ENCODE measurements around the gene DNAJC30.
A peak's percentile ranks its signal among the peaks of the same experiment; 100 is the strongest.
"Not testable (repeated sequence)": the region's sequence is repeated elsewhere in the genome, so short reads cannot be mapped to it uniquely, and the experiment has no call there.

The DNAJC30 gene

GRCh38 chr7:73678862-73679261, 4.4 kb downstream of the DNAJC30 start:
- H3K4me1 Mint-ChIP-seq (ENCODE audit: low read depth): peaks cover 38% of the 10 kb centered on the region
- H3K4me3 Mint-ChIP-seq: no peak overlapping the region
- H3K9me3 Mint-ChIP-seq: no peaks in the 10 kb centered on the region
- no peak overlapping the region for H3K27ac Mint-ChIP-seq
- H3K36me3 Mint-ChIP-seq (ENCODE audit: low read depth): peaks cover 20% of the 10 kb centered on the region
- H3K27me3 Mint-ChIP-seq: no peaks in the 10 kb centered on the region

DNA sequence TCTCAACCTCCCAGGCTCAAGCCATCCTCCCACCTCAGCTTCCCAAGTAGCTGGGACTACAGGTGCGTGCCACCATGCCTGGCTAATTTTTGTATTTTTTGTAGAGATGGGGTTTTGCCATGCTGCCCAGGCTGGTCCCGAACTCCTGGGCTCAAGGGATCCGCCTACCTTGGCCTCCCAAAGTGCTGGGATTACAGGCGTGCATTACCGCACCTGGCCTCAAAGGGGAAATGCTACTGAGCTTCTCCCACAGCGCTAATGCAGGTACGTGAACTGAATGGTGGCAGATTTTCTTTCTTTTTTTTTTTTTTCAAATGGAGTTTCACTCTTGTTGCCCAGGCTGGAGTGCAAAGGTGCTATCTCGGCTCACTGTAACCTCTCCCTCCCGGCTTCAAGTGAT, 7.2 kb downstream of the DNAJC30 start:
- Mint-ChIP-seq H3K4me1 (ENCODE audit: low read depth) (peaks cover 21% of the 10 kb centered on the region), H3K36me3 (ENCODE audit: low read depth) (peaks cover 18% of the 10 kb centered on the region)
- not testable (repeated sequence) for H3K9me3 Mint-ChIP-seq, H3K27me3 Mint-ChIP-seq, H3K4me3 Mint-ChIP-seq, H3K27ac Mint-ChIP-seq

DNA sequence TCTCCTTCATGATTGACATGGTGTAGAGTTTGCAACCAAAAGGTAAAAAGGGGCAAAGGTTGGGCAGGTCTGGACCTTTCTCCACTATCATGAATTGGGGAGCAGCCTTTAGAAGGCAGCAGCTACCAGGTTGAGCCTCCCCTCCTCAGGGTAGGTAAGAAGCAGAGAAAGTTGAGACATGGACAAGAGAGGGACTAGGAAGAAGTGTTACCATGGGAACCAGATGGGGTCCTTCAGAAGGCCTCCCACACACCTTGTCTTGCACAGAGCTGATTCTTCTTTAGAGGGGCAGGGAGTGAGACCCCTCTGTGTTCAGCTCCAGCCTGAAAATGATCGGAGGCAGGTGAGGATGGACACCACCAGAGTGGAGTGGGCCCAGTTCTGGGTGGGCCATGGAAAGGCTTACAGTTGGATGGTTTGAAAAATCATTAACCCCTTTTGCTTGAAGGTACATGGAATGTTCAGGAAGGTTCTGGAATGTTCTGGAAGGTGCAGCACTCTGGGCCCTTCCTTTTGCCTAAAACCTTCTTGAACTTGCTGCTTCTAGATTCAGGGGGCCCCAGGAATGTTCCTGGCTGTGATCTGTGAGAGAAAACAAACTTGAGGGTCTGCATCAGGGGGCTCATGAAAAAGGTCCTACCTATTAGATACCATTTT, 8.7 kb downstream of the DNAJC30 start:
- H3K9me3 Mint-ChIP-seq: no peaks in the 10 kb centered on the region
- peaks cover 7% of the 10 kb centered on the region for H3K4me1 Mint-ChIP-seq (ENCODE audit: low read depth)
- no peak overlapping the region for H3K27ac Mint-ChIP-seq
- peaks cover 16% of the 10 kb centered on the region for H3K36me3 Mint-ChIP-seq (ENCODE audit: low read depth)
- no peak overlapping the region for H3K4me3 Mint-ChIP-seq
- no peaks in the 10 kb centered on the region for H3K27me3 Mint-ChIP-seq

- Mint-ChIP-seq H3K27ac (no peak overlapping the region), H3K4me1 (ENCODE audit: low read depth) (peaks cover 4% of the 10 kb centered on the region), H3K9me3 (no peaks in the 10 kb centered on the region), H3K4me3 (no peak overlapping the region), H3K36me3 (ENCODE audit: low read depth) (no peaks in the 10 kb centered on the region), H3K27me3 (peaks cover 6% of the 10 kb centered on the region)
These were observed 11.3 kb downstream of the DNAJC30 start for GRCh38 chr7:73671857-73672445.

DNA sequence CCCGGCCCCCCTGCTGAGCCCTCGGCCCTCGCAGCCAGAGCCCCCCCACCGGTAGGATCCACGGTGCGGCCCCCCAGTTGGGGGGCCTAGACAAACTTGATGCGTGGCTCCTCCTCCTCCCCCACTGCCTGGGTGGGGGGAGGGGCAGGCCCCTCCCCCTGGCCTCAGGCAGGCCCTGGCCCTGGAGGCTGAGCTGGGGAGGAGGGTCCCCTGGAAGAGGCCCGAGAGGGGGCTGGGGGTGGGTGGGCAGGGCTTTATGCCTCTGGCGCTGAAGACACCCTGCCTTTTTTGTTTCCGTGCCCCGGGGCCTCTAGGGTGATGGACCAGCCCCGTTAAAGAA, 12.0 kb downstream of the DNAJC30 start:
- H3K36me3 Mint-ChIP-seq (ENCODE audit: low read depth): no peaks in the 10 kb centered on the region
- H3K4me1 Mint-ChIP-seq (ENCODE audit: low read depth): peaks cover 4% of the 10 kb centered on the region
- H3K4me3 Mint-ChIP-seq: no peak overlapping the region
- H3K9me3 Mint-ChIP-seq: no peaks in the 10 kb centered on the region
- no peak overlapping the region for H3K27ac Mint-ChIP-seq
- peaks cover 9% of the 10 kb centered on the region for H3K27me3 Mint-ChIP-seq

DNA sequence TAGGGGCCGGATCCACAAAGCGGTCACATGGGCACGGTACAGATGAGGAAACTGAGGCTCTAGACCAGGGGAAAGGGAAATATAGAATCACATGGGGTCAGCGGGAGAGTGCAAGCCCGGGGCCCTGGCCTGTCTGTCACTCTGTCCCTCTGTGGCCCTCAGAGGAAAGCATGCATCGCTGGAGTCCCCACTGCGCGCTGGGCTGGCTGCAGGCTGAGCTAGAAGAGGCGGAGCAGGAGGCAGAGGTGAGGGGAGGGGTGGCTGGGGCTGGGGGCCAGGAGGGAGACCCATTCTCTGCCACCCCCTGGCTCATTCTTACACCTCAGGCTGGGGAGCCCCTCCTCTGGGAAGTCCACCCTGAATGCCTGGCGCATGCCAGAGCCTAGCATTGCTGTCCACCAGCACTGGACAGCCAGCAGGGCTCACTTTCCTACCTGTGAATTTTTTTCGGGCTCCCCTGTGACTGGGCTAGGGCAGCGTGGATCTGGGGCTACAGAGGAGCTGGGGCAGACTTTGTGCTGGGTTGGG, 13.3 kb downstream of the DNAJC30 start:
- Mint-ChIP-seq H3K4me1 (ENCODE audit: low read depth) (peaks cover 10% of the 10 kb centered on the region), H3K27ac (no peak overlapping the region), H3K4me3 (no peak overlapping the region)

GRCh38 chr7:73669288-73669701, 14.0 kb downstream of the DNAJC30 start:
- Mint-ChIP-seq H3K4me1 (ENCODE audit: low read depth) (peaks cover 10% of the 10 kb centered on the region), H3K4me3 (no peak overlapping the region), H3K36me3 (ENCODE audit: low read depth) (no peaks in the 10 kb centered on the region), H3K9me3 (no peaks in the 10 kb centered on the region), H3K27ac (no peak overlapping the region), H3K27me3 (peaks cover 24% of the 10 kb centered on the region)

More for the DNA sequence above, 13.3 kb downstream of the DNAJC30 start:
- no peaks in the 10 kb centered on the region for H3K9me3 Mint-ChIP-seq
- H3K27me3 Mint-ChIP-seq: peaks cover 20% of the 10 kb centered on the region
- no peaks in the 10 kb centered on the region for H3K36me3 Mint-ChIP-seq (ENCODE audit: low read depth)

DNA sequence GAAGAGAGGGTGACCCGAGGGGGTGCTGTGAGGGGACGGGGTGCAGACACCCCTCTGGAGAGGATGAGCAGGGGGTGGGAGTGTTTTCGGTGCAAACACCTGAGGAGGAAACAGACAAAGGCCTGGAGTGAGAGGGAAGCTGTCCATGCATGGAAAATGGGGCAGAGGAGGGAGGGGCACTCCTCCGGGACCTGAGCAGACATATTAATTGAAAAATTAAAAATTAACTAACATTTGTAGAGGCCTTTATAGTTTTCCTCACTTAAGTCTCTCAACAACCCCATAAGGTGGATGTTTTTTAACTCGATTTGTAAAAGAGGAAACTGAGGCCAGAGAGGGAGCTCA, 14.4 kb downstream of the DNAJC30 start:
- Mint-ChIP-seq H3K4me1 (ENCODE audit: low read depth) (peaks cover 10% of the 10 kb centered on the region), H3K27ac (no peak overlapping the region), H3K9me3 (no peaks in the 10 kb centered on the region), H3K27me3 (peaks cover 28% of the 10 kb centered on the region), H3K4me3 (peak overlapping the region; percentile 51), H3K36me3 (ENCODE audit: low read depth) (no peaks in the 10 kb centered on the region)

DNA sequence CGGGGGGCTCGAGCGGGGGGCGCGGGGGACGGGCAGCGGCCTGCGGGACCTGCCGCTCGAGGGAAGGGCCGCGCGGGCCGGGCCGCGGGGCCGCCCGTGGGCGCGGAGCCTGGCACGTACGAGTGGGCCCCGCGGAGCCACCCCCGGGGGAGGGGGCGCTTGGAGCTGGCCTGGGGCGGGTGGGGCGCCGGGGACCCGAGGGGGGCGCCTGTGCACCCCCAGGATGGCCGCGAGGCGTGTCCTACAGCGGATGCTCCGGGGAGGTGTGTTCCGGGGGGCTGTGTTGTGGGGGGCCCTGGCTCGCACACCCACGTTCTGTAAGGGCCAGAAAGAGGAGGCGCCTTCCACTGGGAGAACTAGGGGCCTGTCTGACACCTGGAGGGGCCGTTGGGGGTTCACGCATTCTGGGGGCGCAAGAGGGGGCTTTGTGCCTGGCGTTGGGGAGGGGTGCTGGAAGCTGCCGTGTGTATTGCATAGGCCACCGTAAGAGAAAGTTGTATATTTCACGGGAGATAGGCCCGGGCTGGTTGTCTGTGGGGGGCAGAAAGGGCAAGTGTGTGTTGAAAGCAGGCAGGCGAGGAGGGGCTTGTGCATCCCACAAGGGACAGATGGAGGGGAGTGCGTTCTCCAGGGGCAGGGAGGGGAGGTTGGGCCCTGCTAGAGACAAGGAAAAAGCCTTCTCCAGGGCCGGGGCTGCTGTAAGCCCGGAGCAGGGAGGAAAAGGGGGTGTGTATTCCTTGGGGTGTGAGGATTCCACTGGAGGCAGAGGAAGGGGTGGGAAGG, 15.0 kb downstream of the DNAJC30 start:
- Mint-ChIP-seq H3K4me1 (ENCODE audit: low read depth) (peaks cover 10% of the 10 kb centered on the region), H3K27ac (no peak overlapping the region)

DNA sequence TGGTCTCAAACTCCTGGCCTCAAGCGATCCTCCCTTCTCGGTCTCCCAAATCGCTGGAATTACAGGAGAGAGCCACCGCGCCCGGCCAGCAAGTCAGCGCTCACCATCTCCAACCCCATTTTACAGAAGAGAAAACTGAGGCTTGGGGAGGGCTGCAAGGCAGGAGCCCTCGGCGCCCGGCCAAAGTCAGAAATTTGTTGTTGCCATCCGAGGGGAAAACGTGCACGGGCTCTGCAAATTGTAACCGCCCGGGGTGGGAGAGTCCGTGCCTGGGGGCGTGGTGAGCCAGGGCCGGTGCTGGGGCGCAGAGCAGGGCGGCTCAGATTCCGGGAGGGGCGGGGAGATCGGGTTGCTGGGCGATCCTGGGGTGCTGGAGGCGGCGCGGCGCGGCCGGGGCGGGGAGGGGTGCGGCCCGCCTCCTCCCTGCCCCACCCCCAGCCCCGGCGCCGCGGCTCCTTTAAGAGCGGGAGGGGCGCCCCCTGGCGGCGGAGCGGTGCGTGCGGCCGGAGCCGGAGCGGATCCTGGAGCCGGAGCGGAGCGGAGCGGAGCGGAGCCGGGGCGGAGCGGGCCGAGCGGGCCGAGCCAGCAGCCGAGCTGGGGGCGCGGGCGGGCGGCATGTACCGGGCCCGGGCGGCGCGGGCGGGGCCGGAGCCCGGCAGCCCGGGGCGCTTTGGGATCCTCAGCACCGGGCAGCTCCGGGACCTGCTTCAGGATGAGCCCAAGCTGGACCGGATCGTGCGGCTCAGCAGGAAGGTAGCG, 15.7 kb downstream of the DNAJC30 start, which contains the start of gene VPS37D:
Gene VPS37D (plus strand): TSS at position 488 of the 759 bp plus-strand sequence. CDS start 128 bp downstream, at position 616.
- Mint-ChIP-seq H3K36me3 (ENCODE audit: low read depth) (no peaks in the 10 kb centered on the region), H3K27me3 (peaks cover 38% of the 10 kb centered on the region), H3K9me3 (no peaks in the 10 kb centered on the region), H3K4me3 (peak within 1 kb of the TSS; percentile 60), H3K4me1 (ENCODE audit: low read depth) (peaks cover 10% of the 10 kb centered on the region), H3K27ac (no peak within 1 kb of the TSS)

More for the DNA sequence above, 15.0 kb downstream of the DNAJC30 start:
- Mint-ChIP-seq H3K9me3 (no peaks in the 10 kb centered on the region), H3K4me3 (peak overlapping the region; percentile 51), H3K27me3 (peaks cover 31% of the 10 kb centered on the region), H3K36me3 (ENCODE audit: low read depth) (no peaks in the 10 kb centered on the region)

DNA sequence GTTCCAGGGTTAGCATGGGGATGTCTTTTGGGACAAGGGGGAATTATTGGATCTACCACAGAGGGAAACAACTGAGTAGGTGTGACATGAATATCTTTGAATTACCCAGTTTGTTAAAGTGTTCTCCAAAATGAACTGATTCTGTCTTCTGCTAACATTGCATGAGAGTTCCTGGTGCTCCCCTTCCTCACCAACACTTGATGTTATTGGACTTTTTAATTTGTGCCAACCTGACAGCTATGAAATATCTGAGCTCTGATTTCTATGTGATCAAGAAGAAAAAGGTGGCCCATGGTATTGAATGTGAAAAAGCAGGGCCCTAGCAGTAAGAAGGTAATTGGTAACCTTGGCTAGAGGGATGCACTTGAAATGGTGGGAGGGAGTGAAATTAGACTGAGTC, 20.2 kb downstream of the DNAJC30 start:
- peaks cover 5% of the 10 kb centered on the region for H3K4me1 Mint-ChIP-seq (ENCODE audit: low read depth)
- H3K4me3 Mint-ChIP-seq: no peak overlapping the region
- H3K9me3 Mint-ChIP-seq: no peaks in the 10 kb centered on the region
- peaks cover 36% of the 10 kb centered on the region for H3K27me3 Mint-ChIP-seq
- no peak overlapping the region for H3K27ac Mint-ChIP-seq
- no peaks in the 10 kb centered on the region for H3K36me3 Mint-ChIP-seq (ENCODE audit: low read depth)

- H3K4me3 Mint-ChIP-seq; H3K36me3 Mint-ChIP-seq (ENCODE audit: low read depth); H3K4me1 Mint-ChIP-seq (ENCODE audit: low read depth); H3K27ac Mint-ChIP-seq; H3K9me3 Mint-ChIP-seq: not testable (repeated sequence)
- H3K27me3 Mint-ChIP-seq: peaks cover 28% of the 10 kb centered on the region
These were observed 22.7 kb downstream of the DNAJC30 start for GRCh38 chr7:73660594-73660993.

GRCh38 chr7:73659983-73660382, 23.3 kb downstream of the DNAJC30 start:
- Mint-ChIP-seq H3K27ac (no peak overlapping the region), H3K4me3 (no peak overlapping the region), H3K36me3 (ENCODE audit: low read depth) (no peaks in the 10 kb centered on the region), H3K9me3 (no peaks in the 10 kb centered on the region), H3K4me1 (ENCODE audit: low read depth) (no peaks in the 10 kb centered on the region), H3K27me3 (peaks cover 28% of the 10 kb centered on the region)

GRCh38 chr7:73655309-73655708, 27.9 kb downstream of the DNAJC30 start:
- not testable (repeated sequence) for H3K9me3 Mint-ChIP-seq; H3K4me1 Mint-ChIP-seq (ENCODE audit: low read depth); H3K4me3 Mint-ChIP-seq; H3K36me3 Mint-ChIP-seq (ENCODE audit: low read depth); H3K27ac Mint-ChIP-seq
- peaks cover 33% of the 10 kb centered on the region for H3K27me3 Mint-ChIP-seq

GRCh38 chr7:73652541-73652949, 30.7 kb downstream of the DNAJC30 start:
- Mint-ChIP-seq H3K36me3 (ENCODE audit: low read depth) (no peaks in the 10 kb centered on the region), H3K27me3 (peaks cover 55% of the 10 kb centered on the region), H3K4me1 (ENCODE audit: low read depth) (peaks cover 4% of the 10 kb centered on the region)

More at GRCh38 chr7:73652541-73652949, 30.7 kb downstream of the DNAJC30 start:
- Mint-ChIP-seq H3K9me3 (no peaks in the 10 kb centered on the region), H3K4me3 (no peak overlapping the region), H3K27ac (no peak overlapping the region)

All from stimulated activated naive CD8-positive, alpha-beta T cell treated with anti-CD3 and anti-CD28 coated beads, Interleukin-15, Interleukin-2, amounts not matched to agents 100 ng/mL and 50 ng/mL, for 24 hours (primary cell).